Head of caudate nucleus (tissue), 42 donors: ENCODE measurements around the gene HAUS2.
"Not testable (repeated sequence)": the region's sequence is repeated elsewhere in the genome, so short reads cannot be mapped to it uniquely, and the experiment has no call there.

ENCODE experiments used
- DNase-seq, 42 donors: peaks; one replicate each; pipeline versions ENCODE4 v3.0.0 to v3.0.0-alpha.2; 2020 to 2021; ENCODE audit warnings: mixed read lengths in 7 of 42
- intact Hi-C: fragments of 100-400 bp; cut with DNase I; formaldehyde crosslinking; loops from one replicate; pipeline ENCODE4 v1.15.0; 2022

The HAUS2 gene

DNA sequence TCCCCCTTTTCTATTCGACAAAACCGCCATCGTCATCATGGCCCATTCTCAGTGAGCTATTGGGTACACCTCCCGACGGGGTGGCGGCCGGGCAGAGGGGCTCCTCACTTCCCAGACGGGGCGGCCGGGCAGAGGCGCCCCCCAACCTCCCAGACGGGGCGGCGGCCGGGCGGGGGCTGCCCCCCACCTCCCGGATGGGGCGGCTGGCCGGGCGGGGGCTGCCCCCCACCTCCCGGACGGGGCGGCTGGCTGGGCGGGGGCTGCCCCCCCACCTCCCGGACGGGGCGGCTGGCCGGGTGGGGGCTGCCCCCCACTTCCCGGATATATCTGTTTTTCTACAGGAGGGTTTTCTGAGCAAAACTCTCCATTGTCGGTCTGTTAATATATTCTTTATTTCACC, 52.7 kb downstream of the HAUS2 start:
- DNase-seq, result peak in 1 of 42 donors; percentile 14

DNA sequence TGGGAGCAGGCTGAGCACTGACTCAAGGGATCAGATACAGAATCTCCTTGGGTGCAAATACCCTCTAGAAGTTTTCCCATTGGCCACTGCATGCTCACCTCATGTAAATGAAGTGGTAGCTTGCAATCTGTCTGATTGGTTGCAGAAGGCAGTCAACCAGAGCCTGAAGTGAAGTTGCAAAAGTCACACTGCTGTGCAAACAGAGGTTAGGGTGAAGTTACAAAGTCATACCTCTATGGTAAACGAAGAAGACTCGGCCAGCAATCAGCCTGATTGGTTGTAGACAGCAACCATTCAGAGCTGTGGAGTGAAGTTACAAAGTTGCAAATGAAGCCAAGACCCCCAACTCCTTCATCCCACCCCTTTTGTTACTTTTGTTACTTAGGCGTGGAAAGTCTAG, 53.9 kb downstream of the HAUS2 start:
- no peak for DNase-seq
- intact Hi-C loops, result no loop called here

More for the DNA sequence above, 52.7 kb downstream of the HAUS2 start:
- intact Hi-C loops, result not testable (repeated sequence)

DNA sequence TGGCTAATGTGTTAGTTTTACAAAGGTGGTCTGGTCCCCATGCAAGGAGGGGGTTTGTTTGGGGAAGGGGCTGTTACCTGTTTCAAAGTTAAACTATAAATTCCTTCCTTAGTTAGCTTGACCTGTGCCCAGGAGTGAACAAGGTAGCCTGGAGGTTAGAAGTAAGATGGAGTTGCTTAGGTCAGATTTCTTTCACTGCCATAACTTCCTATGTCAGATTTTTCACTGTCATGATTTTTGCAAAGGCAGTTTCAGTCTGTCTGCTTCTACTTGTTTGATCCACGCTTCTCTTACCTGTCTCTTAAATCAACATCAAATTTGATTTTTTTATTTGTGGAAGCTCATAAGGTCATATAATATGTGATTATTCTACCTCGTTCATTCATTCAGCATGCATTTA, 55.3 kb downstream of the HAUS2 start:
- intact Hi-C loops, result no loop called here
- peak in 1 of 42 donors; percentile 14 for DNase-seq

DNA sequence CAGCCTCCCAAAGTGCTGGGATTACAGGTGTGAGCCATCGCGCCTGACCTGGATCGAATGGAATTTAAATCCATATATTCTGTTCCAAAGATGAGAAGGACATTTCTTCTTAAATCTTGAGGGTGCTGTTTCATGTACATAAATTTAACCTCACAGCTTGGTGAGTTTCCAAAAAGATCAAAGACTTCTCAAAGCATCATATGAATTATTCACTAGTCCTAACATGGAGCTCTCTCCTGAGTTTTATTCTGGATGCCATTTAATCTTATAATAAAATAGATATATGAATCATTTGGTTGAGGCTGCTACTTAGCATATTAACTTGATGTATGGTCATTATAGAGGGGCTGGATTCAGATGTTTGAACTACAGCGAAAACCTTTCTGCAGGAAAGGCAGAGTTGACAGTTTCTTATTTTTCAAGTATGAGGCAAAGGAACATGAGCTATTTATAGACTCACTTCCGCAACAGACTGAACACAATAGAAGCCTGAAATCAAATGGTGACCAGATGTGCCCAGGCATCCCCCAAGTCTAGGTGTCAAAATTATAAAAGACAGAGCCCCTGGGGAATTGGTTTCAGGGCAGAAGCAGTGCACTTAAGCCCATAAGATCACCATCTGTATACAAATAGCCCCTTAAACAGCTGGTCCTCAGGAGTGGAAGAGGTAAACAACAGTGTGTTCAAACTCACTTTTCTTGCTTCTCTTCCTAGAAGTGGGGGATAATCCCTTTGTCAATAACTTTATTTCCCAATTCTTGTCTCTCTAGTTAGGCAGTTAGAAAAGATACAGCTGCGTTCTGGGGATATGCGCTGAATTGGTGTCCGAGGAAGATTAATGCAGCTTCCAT, 56.5 kb downstream of the HAUS2 start:
- peak in 1 of 42 donors; percentile 1 for DNase-seq
- intact Hi-C loops, result no loop called here

DNA sequence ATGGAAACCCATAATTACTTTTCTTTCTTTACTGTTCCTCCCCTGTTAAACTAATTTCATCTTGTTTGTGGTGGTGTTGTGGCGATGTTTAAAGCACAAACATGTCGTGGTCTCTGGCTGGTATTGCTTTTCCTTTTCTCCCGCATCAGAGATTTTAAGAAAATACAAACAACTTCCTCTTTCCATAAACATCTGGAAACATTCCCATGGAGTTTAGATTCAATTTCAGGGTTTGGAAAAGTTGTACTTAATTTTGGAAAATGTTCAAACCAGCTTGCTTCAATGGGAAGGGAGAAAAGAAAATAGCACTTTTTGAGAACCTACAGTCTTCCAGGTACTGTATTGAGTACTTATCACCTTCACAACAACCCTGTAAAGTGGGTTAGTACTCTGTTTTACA, 57.2 kb downstream of the HAUS2 start:
- intact Hi-C loops, result no loop called here
- peak in 1 of 42 donors; percentile 14 for DNase-seq

DNA sequence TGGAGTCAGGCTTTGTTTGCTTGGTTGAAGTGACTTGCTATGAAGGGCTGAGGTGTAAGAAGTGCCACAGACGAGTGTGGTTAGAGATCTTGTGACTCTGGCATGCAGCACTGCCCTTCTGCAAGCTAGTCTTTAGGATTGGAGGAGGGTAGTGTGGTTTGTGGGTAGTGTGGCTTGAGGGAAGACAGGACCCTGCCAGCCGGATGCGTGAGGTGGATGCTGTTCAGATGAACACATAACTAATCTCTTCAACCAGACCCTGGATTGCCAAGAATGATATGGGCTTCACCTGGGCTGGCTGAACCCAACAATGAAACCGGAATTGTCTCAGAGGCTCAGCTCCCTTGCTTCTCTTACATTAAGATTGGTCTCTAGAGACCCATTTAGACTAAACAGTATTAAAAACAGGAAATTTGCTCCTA, 59.5 kb downstream of the HAUS2 start:
- intact Hi-C loops, result no loop called here
- peak in 3 of 42 donors; percentile 6 to 41 (median 30) for DNase-seq

DNA sequence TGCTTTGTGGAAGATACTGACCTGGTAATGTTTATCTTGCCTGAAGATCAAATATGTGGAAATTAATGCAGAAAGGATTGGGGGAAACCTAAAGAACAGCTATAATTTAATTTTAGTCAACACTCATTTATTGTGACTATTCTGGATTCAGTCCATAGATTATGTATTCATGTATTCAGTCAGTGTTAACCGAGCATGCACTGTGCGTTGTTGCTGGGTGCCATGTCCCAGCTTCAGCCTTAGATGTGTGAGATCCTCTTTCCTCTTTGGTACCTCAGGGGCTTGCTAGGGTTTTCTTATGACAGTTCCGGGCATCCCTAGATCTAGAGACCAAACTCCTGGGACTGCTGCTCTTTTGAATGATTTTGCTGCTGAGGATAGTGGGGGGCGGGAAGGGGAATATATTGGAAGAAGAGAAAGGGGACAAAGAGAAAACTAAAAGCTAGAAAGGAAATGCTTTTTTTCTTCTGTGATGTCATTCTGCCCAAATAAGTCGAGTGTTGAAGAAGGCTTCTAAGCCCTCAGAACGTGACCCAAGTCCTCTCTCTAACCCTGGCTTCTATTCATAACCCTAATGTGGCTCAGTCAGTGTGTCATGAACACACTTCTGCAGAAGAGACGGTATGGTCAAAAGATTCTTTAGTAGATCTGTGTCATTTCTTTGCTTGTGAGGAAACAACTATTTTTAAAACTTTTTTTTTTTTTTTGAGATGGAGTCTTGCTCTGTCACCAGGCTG, 60.3 kb downstream of the HAUS2 start:
- intact Hi-C loops, result no loop called here
- peak in 1 of 42 donors; percentile 46 for DNase-seq

DNA sequence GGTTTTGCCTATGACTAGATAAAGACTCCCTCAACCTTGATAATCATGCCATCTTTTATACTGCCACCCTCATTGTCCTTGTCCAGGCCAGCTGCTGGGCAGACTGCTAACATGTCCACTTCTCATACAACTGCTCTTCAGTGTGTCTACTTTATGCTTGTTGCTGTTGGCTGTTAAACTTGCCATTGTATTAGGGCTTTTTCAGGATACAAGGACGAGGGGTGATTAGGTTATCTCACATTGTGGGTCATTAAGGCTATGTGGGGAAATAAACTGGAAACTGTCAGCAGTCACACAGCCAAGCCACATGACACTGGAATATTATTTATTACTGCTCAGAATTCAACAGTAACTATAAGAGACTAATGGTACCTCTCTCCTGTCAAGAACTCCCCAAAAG, 62.9 kb downstream of the HAUS2 start:
- no peak for DNase-seq
- intact Hi-C loops, result no loop called here

DNA sequence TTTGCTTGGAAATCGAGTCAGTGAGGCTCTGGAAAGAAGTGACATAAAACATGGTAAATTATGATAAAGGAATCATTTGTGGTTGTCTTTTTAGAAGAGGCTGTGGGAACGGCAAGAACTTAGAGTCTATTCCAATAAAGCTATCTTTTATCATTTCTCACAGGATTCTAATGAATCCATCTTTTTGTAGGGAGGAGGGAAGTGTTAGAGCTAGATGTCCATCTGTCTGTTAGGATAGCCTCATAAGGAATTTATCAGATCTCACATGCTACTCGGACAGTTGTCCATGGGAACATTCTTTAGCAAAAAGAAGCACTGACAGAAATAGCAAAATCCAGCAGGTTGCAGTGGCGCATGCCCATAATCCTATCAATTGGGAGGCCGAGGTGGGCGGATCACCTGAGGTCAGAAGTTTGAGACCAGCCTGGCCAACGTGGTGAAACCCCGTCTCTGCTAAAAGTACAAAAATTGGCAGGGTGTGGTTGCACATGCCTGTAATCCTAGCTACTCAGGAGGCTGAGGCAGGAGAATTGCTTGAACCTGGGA, 63.8 kb downstream of the HAUS2 start:
- intact Hi-C loops, result no loop called here
- peak in 1 of 42 donors; percentile 0 for DNase-seq

DNA sequence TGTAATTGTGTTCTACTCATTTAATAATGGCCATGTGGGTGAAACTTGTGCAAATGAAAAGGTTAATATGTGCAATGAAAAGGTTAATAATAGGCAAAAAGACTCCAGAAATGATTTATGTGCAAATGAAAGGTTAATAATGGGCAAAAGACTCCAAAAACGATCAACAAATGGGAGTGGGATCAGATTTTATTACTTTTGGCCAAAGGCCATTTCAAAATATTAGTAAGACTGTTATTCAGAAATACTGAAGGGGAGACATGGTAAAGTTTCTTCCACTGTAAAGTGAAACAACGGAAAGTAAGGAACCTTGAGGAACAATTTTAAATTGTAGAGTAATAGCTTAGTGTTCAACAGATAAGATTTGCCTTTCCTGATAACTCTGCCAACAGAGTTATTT, 67.5 kb downstream of the HAUS2 start:
- intact Hi-C loops, result no loop called here
- no peak for DNase-seq
